ENCODE measurements around the gene PRKACA.
"Not testable (repeated sequence)": the region's sequence is repeated elsewhere in the genome, so short reads cannot be mapped to it uniquely, and the experiment has no call there.

PRKACA gene

DNA sequence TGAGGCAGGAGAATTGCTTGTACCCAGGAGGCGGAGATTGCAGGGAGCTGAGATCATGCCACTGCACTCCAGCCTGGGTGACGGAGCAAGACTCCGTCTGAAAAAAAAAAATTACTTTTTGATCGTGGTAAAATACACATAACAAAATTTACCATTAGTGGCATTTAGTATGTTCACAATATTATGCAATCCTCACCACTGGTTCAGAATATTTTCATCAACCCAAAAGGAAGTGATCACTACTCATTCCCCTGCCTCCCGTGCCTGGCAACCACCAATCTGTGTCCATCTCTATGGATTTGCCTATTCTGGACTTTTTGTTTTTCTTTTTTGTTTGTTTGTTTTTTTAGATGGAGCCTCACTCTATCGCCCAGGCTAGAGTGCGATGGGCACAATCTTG lies 54.5 kb downstream of the PRKACA start:
- no peak for DNase-seq

DNA sequence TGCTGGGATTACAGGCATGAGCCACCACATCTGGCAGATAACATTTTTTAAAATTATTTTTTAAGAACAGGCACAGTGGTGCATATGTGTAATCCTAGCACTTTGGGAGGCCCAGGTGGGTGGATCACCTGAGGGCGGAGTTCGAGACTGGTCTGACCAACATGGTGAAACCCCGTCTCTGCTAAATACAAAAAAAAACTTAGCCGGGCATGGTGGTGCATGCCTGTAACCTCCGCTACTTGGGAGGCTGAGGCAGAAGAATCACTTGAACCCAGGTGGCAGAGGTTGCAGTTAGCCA lies 55.1 kb downstream of the PRKACA start:
- no peak for DNase-seq

DNA sequence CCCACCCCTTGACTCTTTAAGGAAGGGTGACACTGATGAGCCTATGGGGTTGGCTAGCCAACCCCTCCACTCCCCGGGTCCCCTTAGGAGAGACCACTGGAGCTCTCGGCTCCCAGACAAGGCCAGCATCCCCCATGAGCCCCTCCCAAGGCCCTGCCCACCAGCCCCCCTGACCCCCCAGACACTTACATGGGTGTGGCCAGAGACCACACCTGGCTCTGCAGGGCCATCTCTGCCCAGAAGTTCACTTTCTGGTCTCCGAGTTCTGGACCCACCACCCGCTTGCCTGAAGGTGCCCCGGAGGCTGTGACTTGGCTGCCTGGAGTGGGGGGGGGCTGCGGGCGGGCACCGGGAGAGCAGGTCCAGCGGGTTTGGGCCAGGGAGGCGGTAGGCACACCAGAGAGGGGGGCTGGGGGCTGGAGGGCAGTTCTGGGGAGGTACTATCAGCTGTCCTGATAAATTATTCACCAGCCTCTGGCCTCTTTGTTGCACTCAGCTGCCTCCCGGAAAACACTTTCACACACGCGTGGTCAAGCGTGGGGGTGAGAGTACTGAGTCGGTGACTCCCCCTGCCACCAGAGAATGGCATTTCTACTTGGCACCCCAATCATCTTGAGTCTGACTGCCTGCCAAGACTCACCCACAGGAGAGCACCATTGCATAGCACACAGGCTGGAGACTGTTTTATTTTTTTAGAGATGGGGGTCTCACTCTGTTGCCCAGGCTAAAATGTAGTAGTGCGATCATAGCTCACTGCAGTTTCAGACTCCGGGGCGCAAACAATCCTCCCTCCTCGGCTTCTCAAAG lies 55.6 kb downstream of the PRKACA start, which contains the start of gene PALM3:
Gene PALM3, minus strand, starts transcription at position 326 of the 807 bp plus-strand sequence. Its CDS starts 96 bp downstream, at position 230.
- DNase-seq, result no peak

DNA sequence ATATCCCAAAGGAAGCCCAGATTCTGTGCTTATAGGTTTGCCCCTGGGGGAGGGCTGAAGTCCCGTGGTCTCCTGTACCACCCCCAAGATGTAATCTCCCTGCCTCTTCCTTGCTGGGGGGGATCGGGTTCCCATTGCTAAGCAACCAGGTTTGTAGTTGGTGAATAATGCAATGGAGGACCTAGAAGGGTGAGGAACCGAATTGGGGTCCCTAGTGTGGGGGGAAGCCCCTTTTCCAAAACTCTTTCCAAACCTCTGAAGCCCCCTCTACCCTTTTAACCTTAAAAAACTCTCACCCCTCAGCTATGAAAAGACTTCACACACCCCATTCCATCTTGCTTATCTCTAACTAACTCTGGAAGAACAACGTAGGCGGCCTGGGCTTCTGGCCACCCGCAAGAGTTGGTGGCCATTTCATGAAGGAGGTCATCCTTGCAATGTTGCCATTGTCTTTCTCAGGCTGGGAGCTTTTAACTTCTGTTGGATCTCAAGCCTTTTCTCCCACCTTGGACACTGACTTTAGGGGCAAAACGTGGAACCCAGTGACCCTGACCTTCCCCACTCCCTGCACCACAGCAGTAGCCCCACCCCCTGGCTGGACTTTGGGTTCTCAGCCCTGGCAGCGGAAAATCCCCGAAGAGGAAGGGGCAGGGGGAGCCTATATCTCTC lies 56.3 kb downstream of the PRKACA start:
- DNase-seq, result no peak

DNA sequence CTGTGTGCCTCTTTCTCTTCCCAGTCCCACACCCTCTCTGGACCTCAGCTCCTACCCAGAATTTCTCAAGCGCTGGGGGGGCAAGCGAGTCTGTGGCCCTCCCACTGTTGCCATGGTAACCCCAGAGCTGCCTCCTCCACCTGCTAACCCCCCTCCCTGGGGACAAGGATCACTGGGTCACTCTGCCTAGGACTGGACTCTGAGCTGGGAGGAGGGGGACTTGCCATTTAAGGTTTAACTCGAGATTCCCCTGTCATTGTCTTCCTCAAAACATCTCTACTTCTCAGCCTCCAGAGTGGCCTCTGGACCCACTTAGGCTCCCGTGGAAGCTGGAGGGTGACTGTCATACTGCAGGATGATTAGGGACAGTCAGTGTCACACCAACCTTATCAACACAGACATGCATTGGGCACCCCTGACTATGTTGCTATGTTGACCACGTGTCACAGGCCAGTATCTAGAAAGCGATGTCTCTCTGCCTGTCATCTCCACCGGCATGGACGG lies 57.9 kb downstream of the PRKACA start:
- no peak for DNase-seq

DNA sequence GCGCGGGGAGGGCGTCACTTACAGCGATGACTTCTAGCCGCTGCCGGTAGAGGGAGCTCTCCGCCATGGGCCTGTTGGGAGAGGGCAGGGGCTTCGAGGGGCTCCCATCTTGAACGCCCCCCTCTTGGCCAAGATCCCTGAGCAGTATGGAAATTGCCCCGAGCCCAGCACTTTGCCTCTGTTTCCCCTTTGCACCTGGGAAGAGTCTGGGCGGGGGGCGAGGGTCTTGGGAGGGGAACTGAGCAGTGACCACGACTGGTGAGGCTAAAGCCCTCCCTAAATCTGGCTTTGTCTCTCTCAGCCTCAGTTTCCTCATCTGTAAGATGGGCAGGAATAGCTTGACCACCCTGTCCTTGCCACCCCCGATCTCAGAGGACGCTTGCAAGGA lies 58.5 kb downstream of the PRKACA start:
- no peak for DNase-seq

DNA sequence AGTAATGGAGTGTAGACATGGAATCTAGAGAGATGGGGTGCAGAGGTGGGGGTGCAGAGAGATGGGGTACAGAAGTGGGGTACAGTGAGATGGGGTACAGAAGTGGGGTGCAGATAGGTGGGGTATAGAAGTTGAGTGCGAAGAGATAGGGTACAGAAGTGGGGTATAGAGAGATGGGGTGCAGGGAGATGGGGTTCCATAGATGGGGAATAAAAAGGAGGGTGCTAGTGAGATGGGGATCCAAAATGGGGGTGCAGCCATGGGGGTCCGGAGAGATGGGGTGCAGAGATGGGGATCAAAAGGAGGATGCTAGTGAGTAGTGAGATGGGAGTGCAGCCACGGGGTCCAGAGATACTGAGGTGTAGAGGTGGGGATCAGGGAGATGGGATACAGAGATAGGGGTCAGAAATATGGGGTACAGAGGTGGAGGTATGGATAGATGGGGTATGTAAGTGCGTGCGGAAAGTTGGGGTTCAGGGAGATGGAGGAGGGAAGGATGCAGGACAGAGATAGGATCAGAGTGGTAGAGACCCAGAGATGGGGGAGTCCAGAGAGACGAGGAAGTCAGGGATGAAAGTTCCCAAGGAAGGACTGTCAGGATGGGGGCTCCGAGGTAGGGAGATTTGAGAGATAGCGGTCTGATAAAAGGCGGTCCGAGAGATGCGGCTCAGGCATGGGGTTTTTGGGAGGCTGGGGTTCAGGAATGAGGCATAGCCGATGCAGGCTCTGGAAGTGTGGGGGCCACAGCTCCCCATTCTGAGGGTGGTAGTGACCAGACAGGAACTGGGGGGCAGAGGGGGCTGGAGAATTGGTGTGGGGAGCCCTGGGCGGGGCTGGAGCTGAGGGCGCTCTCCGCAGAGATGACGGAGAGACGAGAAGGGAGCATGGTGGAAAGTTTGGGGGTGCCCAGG lies 59.1 kb downstream of the PRKACA start:
- DNase-seq, result no peak

DNA sequence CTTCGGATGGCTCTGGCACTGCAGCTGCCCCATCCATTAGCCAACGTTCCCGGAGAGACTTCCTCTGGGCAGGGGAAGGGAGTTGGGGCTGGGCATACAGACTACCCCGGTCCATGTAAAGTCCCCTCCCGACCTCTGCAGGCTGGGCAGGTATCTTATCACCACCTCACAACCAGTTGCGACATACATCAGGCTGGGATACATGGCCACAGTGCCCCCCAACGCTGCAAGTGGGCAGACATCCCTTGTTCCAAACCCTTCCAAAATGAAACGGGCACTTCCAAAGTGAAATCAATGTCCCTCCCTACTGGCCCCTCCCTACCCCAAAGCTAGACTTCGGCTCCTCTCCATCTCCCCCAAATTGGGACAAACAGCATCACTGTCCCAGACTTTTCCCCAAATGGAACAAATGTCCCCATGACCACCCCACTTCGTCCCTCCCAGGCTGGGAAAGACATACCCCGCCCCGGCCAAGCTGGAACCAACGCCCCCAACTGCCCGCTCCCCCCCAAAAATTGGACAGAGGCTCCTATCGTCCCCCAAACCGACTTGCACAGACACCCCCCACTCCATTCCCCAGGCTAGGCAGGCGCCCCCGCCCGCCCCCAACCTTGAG lies 60.7 kb downstream of the PRKACA start:
- no peak for DNase-seq

DNA sequence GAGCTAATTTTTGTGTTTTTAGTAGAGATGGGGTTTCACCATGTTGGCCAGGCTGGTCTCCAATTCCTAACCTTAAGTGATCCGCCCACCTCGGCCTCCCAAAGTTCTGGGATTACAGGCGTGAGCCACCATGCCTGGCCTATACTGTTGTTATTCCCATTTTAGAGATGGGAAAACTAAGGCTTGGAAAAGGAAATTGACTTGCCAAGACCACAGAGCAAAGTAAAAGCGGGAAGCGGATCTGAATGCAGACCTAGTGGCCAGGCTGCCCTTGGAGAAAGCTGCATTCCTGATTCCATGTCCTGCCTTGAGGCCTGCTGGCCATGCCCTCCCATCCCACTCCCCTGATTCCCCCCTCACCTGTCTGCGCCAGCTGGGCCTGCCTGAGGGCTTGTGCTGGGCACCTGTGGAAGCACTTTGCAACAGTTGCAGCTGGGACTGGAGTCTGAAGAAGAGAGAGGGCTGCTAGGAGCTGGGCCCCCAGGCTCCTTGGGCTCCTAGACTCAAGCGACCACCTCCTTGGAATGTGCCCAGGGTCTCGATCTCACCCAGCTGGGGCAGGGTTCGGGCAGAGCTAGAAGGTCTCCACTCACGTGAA lies 61.4 kb downstream of the PRKACA start:
- DNase-seq, result no peak

DNA sequence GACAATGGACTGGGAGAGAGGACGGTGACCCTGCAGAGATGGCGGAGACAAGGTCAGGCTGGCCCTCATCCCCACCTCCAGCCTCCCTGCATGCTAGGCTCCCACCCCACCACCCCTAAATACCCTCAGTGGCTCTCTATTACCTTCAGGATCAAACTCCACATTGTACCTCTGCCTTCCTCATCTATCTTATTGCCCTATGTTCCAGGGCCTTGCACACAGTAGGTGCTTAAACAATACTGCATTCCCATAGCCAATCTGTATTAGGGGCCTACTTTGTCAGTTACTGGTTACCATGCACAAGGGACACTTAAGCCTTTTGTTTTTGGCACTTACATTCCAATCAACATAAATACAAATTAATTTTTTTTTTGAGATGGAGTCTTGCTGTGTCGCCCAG lies 62.2 kb downstream of the PRKACA start:
- no peak for DNase-seq

DNA sequence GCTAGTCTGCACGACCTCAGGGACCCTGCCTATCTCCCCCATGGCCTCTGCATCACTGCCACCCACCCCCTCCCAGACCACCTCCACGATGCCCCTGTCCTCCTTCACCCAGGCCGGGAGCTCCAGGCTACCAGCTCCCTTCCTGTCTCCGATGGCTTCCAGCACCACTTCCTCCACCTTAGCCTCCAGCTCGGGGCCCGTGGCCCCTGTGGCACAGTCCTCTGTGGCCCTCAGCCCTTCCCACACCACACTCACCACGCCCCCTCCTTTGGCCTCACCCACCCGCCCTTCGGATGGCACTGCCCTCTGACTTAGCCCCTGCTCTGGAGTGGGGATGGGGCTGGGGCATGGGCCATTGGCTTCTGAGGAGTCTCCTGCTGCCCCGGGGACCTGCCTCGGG lies 62.8 kb downstream of the PRKACA start:
- no peak for DNase-seq

DNA sequence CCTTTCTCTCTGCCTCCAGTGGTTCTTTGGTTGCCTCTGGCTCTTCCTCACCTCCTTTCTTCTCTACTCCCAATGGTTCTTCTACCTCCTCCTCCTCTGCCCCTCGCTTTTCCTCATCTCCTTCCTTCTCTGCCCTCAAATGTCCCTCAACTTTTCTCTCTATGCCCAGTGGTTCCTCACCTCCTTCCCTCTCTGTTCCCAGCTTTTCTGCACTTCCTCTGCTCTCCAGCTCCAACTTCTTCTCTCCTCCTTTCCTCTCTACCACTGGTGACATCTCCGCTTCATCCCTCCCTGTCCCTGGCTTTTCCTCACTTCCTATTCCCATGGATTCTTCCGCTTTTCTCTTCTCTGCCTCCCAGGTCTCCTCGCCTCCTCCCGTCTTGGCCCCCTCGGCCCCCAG lies 63.5 kb downstream of the PRKACA start:
- no peak for DNase-seq

DNA sequence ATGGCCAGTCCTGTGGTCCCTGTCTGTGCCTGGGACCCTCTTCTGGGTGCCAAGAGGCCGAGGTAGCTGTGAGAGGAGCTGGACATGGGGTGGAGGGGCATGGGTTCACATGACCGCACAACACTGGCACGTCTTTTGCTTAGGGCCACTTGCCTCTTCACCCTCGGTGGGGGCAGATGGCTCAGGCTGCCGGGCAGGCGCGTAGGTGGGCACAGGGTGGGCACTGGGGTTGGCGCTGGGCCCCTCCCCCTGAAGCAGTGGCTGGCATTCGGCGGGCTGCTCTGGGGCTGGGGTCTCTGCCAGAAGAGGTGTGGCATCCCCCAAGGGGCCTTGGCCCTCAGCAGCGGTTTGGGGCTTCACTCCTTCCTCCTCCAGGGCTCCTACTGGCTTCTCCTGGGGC lies 64.1 kb downstream of the PRKACA start:
- DNase-seq, result no peak

DNA sequence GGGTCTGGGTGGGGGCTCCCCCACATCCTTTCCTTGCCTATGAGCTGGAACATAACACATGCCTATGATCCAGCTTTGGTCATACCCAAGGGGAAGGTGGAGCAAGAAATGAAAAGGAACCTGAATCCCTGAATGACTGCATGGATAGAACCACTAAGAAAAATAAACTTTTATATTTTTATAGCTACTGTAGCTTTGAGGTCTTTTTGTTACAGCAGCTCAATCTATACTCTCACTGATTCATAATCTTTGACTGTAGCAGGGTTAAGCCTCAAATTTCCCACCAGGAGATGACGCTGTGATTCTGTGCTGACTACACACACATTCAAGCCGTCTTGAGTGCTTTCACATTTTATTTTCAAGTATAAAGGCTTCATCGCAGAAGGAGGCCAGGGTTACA lies 64.5 kb downstream of the PRKACA start:
- no peak for DNase-seq

DNA sequence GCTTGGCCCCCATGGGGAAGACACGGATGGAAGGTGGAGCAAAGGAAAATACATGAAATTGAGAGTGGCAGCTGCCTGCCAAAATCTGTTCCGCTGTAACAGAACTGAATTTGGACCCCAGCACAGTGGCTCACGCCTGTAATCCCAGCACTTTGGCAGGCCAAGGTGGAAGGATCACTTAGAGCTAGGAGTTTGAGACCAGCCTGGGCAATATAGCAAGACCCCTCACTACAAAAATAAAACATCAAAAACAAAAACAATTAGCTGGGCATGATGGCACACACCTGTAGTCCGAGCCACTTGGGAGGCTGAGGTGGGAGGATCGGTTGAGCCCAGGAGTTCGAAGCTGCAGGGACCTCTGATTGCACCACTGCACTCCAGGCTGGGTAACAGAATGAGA lies 65.1 kb downstream of the PRKACA start:
- DNase-seq, result no peak

DNA sequence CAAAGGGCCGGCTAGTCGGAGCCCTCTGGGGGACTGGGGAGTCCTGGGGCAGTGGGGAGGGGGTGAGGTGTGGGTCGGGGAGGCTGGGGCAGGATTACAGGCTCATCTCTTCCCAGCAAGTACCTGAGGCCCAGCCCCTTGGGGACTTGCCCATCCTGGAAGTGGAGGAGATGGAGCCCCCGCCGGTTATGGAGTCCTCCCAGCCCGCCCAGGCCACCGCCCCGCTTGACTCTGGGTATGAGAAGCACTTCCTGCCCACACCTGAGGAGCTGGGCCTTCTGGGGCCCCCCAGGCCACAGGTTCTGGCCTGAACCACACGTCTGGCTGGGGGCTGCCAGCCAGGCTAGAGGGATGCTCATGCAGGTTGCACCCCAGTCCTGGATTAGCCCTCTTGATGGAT lies 65.6 kb downstream of the PRKACA start:
- DNase-seq, result no peak

DNA sequence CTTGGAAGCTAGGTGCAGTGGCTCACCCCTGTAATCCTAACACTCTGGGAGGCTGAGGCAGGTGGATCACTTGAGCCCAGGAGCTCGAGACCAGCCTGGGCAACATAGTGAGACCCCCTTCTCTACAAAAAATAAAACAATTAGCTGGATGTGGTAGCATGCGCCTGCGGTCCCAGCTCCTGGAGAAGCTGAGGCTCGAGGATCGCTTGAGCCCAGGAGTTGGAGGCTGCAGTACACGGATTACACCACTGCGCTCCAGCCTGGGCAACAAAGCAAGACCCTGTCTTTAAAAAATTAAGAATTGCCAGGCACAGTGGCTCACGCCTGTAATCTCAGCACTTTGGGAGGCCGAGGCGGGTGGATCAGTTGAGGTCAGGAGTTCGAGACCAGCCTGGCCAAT lies 66.6 kb downstream of the PRKACA start:
- DNase-seq, result not testable (repeated sequence)

DNA sequence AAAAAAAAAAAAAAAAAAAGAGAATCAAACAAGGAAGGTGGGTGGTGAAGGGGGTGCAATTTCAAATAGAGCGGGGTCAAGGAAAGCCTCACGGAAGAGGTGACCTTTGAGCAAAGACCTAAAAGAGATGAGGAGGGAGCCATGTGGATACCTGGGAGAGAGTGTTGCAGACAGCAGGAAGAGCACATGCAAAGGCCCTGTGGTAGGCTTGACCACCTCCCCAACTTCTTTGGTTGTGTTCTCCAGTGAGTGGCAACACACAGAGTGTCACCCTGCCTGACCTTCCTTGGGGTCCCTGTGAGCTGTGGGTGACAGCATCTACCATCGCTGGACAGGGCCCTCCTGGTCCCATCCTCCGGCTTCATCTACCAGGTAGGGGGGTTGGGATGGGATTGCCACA lies 67.0 kb downstream of the PRKACA start:
- DNase-seq, result no peak

DNA sequence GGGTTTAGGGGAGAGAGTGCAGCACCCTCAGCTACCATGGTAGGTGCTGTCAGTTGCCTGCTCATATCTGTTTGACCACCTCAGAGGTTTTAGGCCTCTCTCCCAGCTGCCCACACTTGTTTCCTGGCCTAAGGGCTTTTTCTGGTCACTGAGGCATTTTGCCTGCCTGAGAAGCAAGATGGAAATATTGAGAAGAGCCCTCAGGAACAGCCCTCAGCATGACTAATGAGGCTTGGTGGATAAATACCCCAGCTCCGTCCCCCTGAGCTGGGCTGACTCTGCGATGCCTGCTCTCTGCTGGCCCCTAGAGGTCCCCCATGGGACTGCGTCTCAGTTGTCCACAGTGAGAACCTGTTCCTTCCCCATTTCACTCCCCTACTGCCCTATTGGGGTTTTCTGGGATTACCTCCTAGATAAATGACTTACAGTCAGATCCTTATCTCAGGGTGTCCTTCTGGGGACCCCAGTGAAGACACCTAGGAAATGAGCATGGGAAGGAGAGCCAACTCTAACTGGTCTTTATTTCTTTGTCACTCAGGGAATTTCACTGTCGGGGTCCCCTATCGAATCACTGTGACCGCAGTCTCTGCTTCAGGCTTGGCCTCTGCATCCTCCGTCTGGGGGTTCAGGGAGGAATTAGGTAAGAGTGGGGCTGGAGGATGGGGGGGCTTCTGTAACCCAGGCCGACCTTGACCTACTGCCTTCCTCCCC lies 69.0 kb downstream of the PRKACA start:
- no peak for DNase-seq

DNA sequence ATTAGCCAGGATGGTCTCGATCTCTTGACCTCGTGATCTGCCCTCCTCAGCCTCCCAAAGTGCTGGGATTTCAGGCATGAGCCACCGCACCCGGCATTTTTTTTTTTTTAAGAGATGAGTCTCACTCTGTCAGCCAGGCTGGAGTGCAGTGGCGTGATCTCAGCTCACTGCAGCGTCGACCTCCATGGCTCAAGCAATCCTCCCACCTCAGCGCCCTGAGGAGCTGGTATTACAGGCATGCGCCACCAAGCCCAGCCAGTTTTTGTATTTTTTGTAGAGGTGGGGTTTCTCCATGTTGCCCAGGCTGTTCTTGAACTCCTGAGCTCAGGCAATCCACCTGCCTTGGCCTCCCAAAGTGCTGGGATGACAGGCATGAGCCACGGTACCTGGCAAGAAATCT lies 69.7 kb downstream of the PRKACA start:
- DNase-seq, result not testable (repeated sequence)

DNA sequence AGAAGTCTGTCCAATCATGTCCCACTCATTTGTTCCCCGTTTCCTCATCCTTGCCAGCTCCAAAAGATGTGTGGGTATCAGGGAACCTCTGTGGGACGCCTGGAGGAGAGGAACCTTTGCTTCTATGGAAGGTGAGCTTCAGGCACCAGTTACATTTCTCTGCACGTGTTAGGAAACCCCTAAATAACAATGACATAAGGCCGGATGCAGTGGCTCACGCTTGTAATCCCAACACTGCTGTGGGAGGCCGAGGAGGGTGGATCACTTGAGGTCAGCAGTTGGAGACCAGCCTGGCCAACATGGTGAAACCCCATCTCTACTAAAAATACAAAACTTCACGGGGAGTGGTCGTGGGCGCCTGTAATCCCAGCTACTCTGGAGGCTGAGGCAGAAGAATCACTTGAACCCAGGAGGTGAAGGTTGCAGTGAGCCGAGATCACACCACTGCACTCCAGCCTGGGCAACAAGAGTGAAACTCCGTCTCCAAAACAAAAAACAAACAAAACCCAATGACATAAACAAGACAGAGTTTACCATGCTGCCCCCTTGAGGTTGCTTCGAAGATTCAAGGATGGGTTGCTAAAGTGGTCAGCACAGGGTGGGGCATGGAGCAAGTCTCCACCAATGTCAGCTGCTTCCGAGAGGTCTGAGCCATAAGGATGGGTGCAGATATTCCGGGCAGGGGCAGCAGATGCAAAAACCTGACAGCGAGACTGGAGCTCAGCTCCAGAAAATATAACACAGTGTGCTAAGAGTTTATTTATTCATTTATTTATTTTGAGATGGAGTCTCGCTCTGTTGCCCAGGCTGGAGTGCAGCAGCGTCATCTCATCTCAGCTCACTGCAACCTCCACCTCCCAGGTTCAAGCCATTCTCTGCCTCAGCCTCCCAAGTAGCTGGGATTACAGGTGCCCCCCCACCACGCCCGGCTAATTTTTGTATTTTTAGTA lies 74.6 kb downstream of the PRKACA start:
- DNase-seq, result not testable (repeated sequence)
